SU-DHL-6 (cell line): ENCODE results near the gene CHD2.
A peak's percentile ranks its signal among the peaks of the same experiment; 100 is the strongest.

Source experiments
- H2AFZ ChIP-seq: fragments of 200-600 bp; sonication (generic); 2 replicates; pipeline ENCODE4 v1.6.1; 2014; ENCODE audit warnings: low read depth, mild to moderate bottlenecking, moderate library complexity, mixed read lengths, antibody characterized with exemption, low read length; ENCODE audit not compliant: severe bottlenecking
- H3F3A ChIP-seq: fragments of 200-600 bp; shearing (Covaris generic); 2 replicates; pipeline ENCODE4 v1.6.0; 2016; ENCODE audit warnings: antibody characterized with exemption, mild to moderate bottlenecking; ENCODE audit not compliant: insufficient read depth
- H3K27ac ChIP-seq: fragments of 200-600 bp; sonication (generic); 2 replicates; pipeline ENCODE4 v1.5.1; 2016; ENCODE audit warnings: low read depth, mild to moderate bottlenecking, low read length, moderate library complexity, mixed read lengths
- H3K27me3 ChIP-seq: fragments of 200-600 bp; sonication (generic), shearing (Covaris generic); 2 replicates; pipeline ENCODE4 v1.6.0; 2014; ENCODE audit warnings: mild to moderate bottlenecking, low read length
- H3K36me3 ChIP-seq: fragments of 200-600 bp; sonication (generic); 2 replicates; pipeline ENCODE4 v1.6.1; 2014; ENCODE audit warnings: mild to moderate bottlenecking, low read length, mixed read lengths
- H3K4me2 ChIP-seq: fragments of 300-600, 200-600 bp; shearing (Covaris generic), sonication (generic); 2 replicates; pipeline ENCODE4 v1.6.0; 2014; ENCODE audit warnings: low read length, low read depth, mild to moderate bottlenecking; ENCODE audit not compliant: poor library complexity, severe bottlenecking
- H3K4me3 ChIP-seq: fragments of 200-600 bp; sonication (generic); 2 replicates; pipeline ENCODE4 v1.5.1; 2014; ENCODE audit warnings: antibody characterized with exemption, low read length, mild to moderate bottlenecking, mixed read lengths; ENCODE audit not compliant: insufficient read depth, poor library complexity, severe bottlenecking
- H3K79me2 ChIP-seq: fragments of 200-600 bp; sonication (generic); 2 replicates; pipeline ENCODE4 v1.6.1; 2014; ENCODE audit warnings: mild to moderate bottlenecking, low read length, moderate library complexity; ENCODE audit not compliant: insufficient read depth
- H3K9ac ChIP-seq: fragments of 200-600 bp; sonication (generic); 2 replicates; pipeline ENCODE4 v1.7.0; 2014; ENCODE audit warnings: mild to moderate bottlenecking, low read length
- H3K9me2 ChIP-seq: fragments of 200-600 bp; sonication (generic); replicated peaks from 2 replicates; pipeline ENCODE4 v1.6.1; 2014; ENCODE audit warnings: low read length; ENCODE audit not compliant: insufficient read depth
- H3K9me3 ChIP-seq: fragments of 200-600 bp; sonication (generic); 2 replicates; pipeline ENCODE4 v1.6.1; 2014; ENCODE audit warnings: low read length, mixed read lengths; ENCODE audit not compliant: insufficient read depth
- H4K20me1 ChIP-seq: fragments of 200-600 bp; sonication (generic); 2 replicates; pipeline ENCODE4 v1.6.1; 2014; ENCODE audit warnings: low read depth, mild to moderate bottlenecking, antibody characterized with exemption, low read length, moderate library complexity, mixed read lengths
- EZH2phosphoT487 ChIP-seq: fragments of 200-600 bp; sonication (generic), shearing (Covaris generic); conservative IDR thresholded peaks from 2 replicates; pipeline ENCODE4 v1.6.1; 2018; ENCODE audit warnings: mild to moderate bottlenecking, antibody characterized with exemption, low read length, moderate library complexity, mixed read lengths
- TF ChIP-seq, protein P1 (sequence below): fragments of 200-600 bp; sonication (generic); IDR thresholded peaks from one replicate; pipeline ENCODE4 v1.5.1; 2017; ENCODE audit warnings: antibody characterized with exemption, mild to moderate bottlenecking, low read length, moderate library complexity; ENCODE audit not compliant: insufficient read depth, poor library complexity, severe bottlenecking

CHD2 gene

DNA sequence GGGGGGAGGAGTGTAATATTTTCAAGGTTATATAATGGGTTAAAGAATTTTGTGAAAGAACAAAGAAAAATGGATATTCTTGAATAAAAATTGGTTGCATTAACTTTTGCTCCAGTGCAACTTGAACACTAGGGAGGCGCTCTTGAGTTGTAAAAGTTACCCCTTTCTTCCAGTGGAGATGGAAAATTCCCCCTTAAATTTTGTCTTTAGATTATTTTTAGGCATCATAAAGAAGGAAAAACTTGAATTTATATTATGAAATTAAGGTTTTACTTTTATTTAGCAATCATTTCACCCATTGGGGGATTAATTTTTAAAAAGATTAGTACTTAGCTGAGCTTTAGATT is 550 bp upstream of the CHD2 start:
- peaks cover 21% of the 10 kb centered on the region for H4K20me1 ChIP-seq
- TF ChIP-seq, protein P1, sequence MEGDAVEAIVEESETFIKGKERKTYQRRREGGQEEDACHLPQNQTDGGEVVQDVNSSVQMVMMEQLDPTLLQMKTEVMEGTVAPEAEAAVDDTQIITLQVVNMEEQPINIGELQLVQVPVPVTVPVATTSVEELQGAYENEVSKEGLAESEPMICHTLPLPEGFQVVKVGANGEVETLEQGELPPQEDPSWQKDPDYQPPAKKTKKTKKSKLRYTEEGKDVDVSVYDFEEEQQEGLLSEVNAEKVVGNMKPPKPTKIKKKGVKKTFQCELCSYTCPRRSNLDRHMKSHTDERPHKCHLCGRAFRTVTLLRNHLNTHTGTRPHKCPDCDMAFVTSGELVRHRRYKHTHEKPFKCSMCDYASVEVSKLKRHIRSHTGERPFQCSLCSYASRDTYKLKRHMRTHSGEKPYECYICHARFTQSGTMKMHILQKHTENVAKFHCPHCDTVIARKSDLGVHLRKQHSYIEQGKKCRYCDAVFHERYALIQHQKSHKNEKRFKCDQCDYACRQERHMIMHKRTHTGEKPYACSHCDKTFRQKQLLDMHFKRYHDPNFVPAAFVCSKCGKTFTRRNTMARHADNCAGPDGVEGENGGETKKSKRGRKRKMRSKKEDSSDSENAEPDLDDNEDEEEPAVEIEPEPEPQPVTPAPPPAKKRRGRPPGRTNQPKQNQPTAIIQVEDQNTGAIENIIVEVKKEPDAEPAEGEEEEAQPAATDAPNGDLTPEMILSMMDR: peak; percentile 58
- TF ChIP-seq EZH2phosphoT487: no peak
- H3K27ac ChIP-seq: peak overlapping the region; percentile 93
- H2AFZ ChIP-seq: no peak overlapping the region
- H3K27me3 ChIP-seq: no peaks in the 10 kb centered on the region
- peak overlapping the region; percentile 96 for H3K4me2 ChIP-seq
- peaks cover 91% of the 10 kb centered on the region for H3F3A ChIP-seq
- H3K9me2 ChIP-seq: no peaks in the 10 kb centered on the region
- H3K9ac ChIP-seq: peak overlapping the region; percentile 86; the same call in 1 of the 2 replicates
- H3K36me3 ChIP-seq: peaks cover 70% of the 10 kb centered on the region
- H3K4me3 ChIP-seq: no peak overlapping the region
- H3K79me2 ChIP-seq: peaks cover 96% of the 10 kb centered on the region
- no peaks in the 10 kb centered on the region for H3K9me3 ChIP-seq

DNA sequence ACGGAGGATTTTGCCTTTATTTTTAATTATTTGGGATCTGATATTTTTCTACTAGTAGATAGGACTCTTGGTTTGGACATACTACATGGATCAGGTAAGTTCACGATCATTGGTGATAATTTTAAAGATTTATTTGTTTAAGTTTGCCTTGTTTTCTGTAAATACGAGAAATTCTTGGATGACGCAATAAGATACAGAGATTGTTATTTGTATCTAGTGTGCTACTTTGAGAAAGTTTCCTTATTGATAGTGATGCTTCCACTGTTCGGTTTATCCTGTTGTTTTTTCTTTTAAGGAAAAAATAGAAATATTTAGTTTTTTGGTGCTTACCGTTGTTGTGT is 577 bp downstream of the CHD2 start:
- peak overlapping the region; percentile 86 for H3K9ac ChIP-seq
- TF ChIP-seq EZH2phosphoT487: no peak
- TF ChIP-seq, protein P1: no peak
- H3K79me2 ChIP-seq: peaks cover 96% of the 10 kb centered on the region
- H3K9me3 ChIP-seq: no peaks in the 10 kb centered on the region
- H3K36me3 ChIP-seq: peaks cover 62% of the 10 kb centered on the region
- H4K20me1 ChIP-seq: peaks cover 21% of the 10 kb centered on the region
- H3K27me3 ChIP-seq: no peaks in the 10 kb centered on the region
- no peaks in the 10 kb centered on the region for H3K9me2 ChIP-seq
- peak overlapping the region; percentile 96 for H3K4me2 ChIP-seq
- peaks cover 90% of the 10 kb centered on the region for H3F3A ChIP-seq
- peak overlapping the region; percentile 93 for H3K27ac ChIP-seq
- H3K4me3 ChIP-seq: peak overlapping the region; percentile 98
- H2AFZ ChIP-seq: no peak overlapping the region

DNA sequence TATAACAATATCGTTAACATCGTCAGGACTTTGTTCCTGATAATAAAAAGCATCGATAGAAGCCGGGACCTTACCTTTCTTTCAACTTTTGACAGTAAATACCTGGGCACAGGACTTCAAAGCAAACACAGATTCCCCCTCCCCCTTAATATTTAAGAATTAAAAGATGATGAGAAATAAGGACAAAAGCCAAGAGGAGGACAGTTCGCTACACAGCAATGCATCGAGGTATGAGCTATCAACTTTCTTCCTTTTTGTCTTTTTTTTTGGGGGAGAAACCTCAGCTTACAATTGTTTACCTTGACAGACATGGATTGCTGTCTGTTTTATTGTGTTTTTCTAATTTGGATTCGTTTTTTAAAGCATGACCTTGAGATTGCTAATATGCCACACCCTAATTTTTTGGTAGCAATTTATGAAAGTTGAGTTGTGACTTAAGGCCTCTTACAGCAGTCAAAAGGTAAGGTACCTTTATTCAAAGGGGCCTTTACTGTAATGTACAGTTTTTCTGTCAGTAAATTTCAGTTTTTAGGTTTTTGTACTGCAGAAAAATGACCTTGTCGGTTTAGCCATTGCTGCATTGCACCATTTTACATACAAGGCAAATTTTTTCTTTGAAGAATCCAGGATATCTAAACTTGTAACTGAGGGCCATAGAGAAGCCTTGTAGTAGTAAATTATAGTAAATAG is 1.1 kb downstream of the CHD2 start:
- peaks cover 57% of the 10 kb centered on the region for H3K36me3 ChIP-seq
- peaks cover 90% of the 10 kb centered on the region for H3F3A ChIP-seq
- peak overlapping the region; percentile 86 for H3K9ac ChIP-seq
- H3K4me3 ChIP-seq: peak overlapping the region; percentile 98
- H3K27me3 ChIP-seq: no peaks in the 10 kb centered on the region
- peak overlapping the region; percentile 96 for H3K4me2 ChIP-seq
- H3K9me3 ChIP-seq: no peaks in the 10 kb centered on the region
- H4K20me1 ChIP-seq: peaks cover 21% of the 10 kb centered on the region
- H3K79me2 ChIP-seq: peaks cover 96% of the 10 kb centered on the region
- H3K27ac ChIP-seq: peak overlapping the region; percentile 93
- no peak for TF ChIP-seq EZH2phosphoT487
- TF ChIP-seq, protein P1: no peak
- H2AFZ ChIP-seq: no peak overlapping the region
- no peaks in the 10 kb centered on the region for H3K9me2 ChIP-seq
